ENCODE data around the gene VWA1.
"Not testable (repeated sequence)": the region's sequence is repeated elsewhere in the genome, so short reads cannot be mapped to it uniquely, and the experiment has no call there.

The VWA1 gene

GRCh38 chr1:1455934-1456333 is 20.4 kb downstream of the VWA1 start:
- not testable (repeated sequence) for DNase-seq

DNA sequence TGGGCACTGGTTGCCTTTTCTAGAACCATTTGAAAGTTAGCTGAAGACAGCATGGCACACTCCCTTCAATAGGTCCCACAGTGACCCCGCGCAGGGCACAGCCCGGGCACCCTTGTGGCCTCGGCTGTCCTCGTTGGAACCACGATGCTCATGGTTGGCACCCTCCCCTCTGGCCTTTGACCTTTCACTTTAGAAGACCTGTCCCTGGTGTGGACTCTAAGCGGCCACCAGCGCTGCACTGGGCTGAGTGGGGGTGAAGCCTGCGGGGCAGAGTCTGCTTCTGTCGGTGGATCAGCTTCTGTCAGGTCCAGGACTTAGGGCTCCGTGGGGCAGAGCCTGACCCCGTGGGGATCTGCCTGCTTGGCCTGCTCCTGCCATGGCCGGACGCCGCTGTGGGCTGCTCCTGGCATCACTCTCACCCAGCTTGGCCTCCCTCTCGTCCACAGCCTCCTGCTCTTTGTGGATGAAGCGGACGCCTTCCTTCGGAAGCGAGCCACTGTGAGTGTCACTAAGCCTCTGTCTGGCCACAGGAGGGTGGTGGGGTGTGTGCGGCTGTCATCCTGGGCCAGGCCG is 21.3 kb downstream of the VWA1 start:
- DNase-seq, result not testable (repeated sequence)

GRCh38 chr1:1459156-1459555 is 23.7 kb downstream of the VWA1 start:
- DNase-seq, result not testable (repeated sequence)

GRCh38 chr1:1459711-1460110 is 24.2 kb downstream of the VWA1 start:
- not testable (repeated sequence) for DNase-seq

DNA sequence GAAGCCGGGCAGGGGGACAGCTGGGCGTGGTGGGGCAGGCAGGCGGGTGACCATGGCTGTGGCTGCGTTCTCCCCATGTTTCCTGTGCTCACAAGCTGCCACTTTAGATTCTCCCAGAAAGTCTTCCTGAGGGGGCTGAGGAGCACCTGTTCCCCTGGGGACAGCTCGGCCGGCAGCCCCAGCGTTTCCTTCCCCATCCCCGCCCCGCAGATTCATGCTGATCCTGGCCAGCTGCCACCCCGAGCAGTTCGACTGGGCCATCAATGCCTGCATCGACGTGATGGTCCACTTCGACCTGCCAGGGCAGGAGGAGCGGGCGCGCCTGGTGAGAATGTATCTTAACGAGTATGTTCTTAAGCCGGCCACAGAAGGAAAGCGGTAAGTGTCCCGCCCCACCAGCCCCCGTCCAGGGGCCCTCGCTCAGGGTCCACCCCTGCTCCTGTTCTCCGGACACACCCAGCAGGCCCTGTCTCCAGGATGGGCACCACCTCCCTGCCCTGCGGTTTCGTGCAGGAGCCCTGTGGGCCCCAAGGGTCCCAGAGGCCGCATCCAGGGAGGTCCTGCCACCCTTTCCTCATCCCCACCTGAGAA is 25.1 kb downstream of the VWA1 start:
- no peak for DNase-seq

GRCh38 chr1:1461721-1462317 is 26.3 kb downstream of the VWA1 start:
- no peak for DNase-seq

DNA sequence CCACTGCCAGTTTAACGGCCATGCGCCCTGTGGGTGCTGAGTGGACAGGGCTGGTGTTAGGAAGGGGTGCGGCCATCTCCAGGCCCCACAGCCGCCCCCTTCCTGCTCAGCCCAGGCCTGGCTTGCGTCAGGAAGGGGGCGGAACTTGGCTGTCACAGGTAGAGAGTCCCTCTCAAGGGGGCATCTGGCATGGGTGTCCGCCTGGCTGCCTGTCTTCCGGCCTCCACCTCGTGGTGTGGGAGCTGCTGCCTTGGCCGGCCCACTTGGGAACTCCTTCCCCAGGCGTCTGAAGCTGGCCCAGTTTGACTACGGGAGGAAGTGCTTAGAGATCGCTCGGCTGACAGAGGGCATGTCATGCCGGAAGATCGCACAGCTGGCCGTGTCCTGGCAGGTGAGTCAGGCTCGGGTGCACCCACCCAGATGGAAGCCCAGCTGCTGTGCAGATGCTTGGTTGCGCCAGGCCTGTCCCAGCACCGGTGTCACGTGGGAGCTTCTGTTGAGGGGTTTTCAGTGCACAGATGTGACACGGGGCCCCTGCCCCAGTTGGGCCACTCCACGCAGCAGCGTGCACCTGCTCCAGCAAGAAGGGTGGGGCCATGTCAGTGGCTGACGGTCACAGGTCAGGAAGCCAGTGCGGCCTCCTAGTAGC is 27.0 kb downstream of the VWA1 start:
- DNase-seq, result peak; percentile 37

- DNase-seq, result no peak
These were observed 27.8 kb downstream of the VWA1 start for GRCh38 chr1:1463312-1463711.

DNA sequence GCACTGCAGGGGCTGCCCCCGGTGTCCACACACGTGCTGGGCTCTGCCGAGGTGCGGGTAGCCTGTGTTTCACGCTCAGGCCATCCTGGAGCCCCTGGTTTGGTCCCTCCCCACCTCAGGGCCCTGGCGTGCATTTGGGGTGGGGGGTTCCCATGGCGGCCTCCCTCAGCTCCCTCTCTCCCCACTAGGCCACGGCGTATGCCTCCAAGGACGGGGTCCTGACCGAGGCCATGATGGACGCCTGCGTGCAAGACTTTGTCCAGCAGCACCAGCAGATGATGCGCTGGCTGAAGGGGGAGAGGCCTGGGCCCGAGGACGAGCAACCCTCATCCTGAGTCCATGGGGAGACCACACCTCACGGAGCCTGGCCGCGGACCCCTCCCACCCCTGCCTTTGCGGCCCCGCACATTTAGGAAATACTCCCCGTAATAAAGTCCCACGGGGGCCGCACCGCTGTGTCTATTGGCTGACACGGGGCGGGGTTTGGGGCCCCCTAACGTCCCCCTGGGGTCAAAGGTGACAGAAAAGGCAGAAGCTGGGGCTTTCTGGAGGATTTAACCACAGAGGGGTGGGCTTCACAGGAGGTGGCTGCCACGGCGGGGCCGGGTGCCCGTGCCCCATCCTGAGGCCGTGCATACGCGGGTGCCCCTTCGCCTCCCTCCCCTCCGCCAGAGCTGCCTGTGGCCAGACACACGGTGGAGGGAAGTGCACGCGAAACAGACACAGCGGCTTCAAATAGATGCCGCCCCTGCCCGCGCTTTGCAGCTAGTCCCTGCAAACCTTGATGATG is 32.9 kb downstream of the VWA1 start:
- not testable (repeated sequence) for DNase-seq

GRCh38 chr1:1470626-1471388 is 35.3 kb downstream of the VWA1 start:
- no peak for DNase-seq

GRCh38 chr1:1471389-1472052 is 36.0 kb downstream of the VWA1 start, which contains the start of gene ATAD3B:
ATAD3B (plus strand) TSS chr1:1471765; CDS start chr1:1471885, 120 bp downstream.
- DNase-seq, result peak; percentile 80

GRCh38 chr1:1472053-1472876 is 36.8 kb downstream of the VWA1 start:
- not testable (repeated sequence) for DNase-seq

DNA sequence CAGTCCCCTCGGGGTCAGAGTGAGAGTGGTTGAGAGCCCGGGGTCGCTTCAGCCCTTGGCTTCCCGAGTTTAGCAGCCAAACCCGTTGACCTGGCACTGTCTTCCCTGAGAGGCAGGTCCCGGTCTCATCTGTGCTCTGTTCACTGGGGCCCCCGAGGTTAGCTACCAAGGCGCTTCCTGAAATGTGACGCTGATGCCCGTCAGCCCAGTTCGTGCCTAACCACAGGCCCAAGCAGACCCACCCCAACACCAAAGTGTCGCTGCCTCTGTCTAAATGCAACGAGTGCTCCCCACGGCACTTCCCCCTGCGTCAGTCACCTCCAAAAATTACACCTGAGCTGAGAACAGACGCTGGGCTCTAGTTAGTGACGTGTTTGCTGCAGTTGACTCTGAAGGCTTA is 40.5 kb downstream of the VWA1 start:
- DNase-seq, result not testable (repeated sequence)

DNA sequence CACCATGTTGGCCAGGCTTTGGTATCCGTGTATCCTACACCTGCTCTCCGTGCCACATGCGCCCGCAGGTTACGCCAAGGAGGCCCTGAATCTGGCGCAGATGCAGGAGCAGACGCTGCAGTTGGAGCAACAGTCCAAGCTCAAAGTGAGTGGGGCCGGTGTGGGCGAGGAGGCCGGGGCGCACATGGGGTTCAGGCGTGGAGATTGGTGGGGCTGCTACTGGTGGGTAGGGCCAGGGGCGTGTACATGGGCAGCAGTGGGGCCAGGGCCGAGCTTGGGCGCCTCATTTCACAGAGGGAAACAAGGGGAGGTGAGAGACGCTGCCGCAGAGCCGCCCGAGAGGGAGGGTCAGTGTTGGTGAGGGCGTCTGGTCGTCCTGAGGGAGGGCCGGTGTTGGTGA is 41.7 kb downstream of the VWA1 start:
- DNase-seq, result no peak

- DNase-seq, result no peak
These were observed 44.3 kb downstream of the VWA1 start for GRCh38 chr1:1479547-1480487.

- DNase-seq, result not testable (repeated sequence)
These were observed 45.0 kb downstream of the VWA1 start for GRCh38 chr1:1480488-1480867.

DNA sequence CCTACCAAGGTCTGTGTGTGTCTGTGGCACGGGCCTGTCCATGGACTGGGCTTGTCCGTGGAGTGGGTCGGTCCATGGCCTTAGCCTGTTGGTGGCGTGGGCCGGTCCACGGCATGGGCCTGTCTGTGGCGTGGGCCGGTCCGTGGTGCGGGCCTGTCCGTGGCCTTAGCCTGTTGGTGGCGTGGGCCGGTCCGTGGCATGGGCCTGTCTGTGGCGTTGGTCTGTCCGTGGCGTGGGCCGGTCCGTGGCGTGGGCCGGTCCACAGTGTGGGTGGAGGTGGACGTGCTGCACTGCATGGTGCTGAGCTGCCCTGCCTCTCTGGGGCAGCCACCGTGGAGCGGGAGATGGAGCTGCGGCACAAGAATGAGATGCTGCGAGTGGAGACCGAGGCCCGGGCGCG is 46.3 kb downstream of the VWA1 start:
- not testable (repeated sequence) for DNase-seq

DNA sequence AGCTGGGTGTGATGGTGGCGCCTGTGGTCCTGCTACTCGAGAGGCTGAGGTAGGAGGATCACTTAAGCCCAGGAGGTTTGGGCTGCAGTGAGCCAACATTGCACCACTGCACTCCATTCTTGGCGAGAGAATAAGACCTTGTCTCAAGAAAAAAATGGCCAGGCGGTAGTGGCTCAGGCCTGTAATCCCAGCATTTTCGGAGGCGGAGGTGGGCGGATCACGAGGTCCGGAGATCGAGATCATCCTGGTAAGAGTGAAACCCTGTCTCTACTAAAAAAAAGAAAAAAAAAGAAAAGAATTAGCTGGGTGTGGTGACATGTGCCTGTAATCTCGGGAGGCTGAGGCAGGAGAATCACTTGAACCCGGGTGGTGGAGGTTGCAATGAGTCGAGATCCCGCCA is 47.4 kb downstream of the VWA1 start:
- DNase-seq, result no peak

DNA sequence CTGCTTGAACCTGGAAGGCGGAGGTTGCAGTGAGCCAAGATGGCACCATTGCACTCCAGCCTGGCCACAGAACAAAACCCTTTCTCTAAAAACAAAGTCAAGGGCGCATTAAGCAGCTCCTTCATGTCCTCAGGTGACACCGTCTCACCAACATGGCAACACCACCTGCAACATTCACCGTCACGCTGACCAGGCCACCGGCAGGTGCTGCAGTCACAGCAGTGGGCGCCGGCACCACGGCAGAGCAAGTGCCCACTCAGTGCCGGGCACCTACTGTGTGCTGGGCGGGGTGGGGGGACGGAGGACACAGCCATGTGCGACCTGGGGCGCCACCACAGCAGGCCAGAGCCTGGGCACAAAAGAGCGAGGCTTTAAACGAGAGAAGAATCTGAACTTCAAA is 48.2 kb downstream of the VWA1 start:
- no peak for DNase-seq

All from right kidney (tissue), 1 donor.